GM12801 (cell line): ENCODE data around the gene NAA80.

ENCODE experiments used
- CTCF ChIP-seq: IDR thresholded peaks from one replicate; pipeline ENCODE4 v1.5.1; 2011; ENCODE audit warnings: control low read depth; ENCODE audit not compliant: insufficient read length; ENCODE audit errors: extremely low read depth

NAA80 gene

DNA sequence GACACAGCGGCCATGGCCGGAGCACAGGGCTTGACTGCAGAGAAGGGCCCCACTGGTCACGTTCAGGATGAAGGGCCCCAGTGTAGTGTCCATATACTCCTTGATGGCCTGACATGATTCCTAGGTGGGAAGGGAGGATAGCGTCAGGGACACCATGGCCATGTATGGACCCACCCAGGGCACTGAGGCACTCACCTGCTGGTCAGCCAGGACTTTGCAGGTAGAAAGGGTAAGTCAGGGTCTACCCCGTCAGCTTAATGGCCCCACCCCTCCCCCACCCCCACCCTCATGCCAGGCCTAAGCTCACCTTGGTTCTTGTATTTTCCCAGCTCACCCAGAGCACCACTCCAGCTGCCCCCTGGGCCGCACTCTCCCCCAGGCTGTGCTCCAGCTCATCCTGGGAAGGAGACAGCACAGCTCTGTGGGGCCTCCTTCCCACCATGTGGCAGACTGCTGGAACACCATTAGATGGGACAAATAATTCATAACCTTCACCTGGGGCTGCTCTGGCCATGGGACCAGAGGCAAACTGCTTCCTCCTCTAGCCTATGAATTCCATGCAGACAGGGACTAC is 1.6 kb upstream of the NAA80 start:
- no peak for TF ChIP-seq CTCF

DNA sequence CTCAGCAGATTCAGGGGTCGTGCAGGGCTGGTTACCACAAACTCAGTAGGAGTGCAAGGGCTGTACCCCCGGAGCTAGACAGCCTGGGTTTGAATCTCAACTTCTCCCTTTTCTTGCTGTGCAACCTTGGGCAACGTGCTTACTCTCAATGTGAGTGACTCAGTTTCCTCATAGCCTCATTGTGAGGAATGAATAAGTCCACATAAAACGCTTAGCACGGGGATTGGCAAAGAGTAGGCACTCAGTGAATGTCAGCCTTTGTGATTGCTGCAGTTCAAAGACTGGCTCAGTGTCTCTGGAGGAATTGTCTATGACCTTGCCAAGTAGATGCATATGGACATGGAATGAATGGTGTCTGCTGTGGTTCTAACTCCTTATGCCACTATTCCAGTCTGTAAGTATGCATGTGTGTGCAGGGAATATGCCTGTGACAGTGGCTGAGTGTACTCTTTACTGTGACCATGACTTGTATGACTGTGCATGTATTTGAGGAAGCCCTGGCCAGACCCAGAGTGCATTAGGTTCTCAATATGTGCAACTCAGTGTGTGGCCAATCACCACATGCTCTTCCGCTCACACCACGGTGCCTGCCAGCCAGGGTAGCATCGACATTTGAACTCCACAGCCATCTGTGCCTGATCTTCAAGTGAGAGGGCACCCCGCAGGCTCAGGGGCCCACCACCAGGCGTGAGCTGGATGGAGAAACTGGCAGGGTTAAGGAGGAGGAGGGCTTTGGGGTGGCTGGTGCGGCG is 900 bp upstream of the NAA80 start:
- TF ChIP-seq CTCF: no peak

DNA sequence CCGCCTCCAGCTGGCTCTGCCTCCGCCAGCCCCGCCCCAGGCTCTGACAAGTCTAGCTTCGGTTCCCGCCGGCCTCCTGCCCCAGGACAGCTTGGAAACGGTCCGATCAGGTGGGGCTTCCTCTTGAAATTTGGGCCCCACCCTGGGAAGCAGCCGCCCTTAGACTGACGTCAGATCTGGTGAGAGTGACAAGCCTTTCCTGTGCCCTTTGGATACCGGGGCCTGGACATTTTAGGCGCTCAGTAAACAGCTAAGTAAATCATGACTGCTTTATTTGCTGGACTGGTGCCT is 378 bp upstream of the NAA80 start:
- no peak for TF ChIP-seq CTCF

DNA sequence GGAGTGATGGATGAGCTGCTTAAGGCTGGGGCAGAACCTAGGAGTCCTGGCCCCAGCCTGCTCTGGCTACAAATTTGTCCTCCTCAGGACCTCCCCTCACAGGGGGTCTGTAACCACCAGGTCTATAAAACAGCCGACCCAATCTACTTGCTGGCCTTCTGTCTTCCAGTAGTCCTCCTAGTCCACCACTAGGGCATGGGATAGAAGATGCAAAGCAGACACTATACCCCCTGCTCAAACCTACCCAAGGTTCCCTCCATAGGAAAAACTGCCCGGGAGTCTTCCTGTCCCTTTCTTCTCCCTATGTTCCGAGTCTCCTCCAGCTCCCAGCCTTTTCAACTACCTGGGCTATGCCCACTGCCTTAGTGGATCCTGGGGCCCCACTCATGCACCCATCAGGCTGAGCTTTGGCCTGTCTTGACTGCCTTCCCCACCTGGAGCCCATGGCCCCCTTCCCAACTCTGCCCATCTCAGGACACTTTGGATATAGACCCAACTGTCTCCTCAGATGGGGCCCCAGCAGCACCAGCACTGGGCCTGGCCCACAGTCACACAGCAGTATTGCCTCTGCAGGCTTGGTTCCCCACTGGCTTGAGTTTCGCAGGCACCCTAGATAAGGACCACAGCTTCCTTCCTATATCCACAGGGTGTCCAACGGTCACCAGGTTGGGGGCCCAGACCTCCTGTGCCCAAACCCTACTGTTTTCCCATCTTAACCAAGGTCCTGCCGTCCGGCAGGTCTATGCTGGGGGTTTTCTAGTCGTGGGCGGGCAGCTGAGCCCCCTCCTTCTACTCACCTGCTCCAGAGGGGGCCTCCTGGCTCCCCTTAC is 1.1 kb downstream of the NAA80 start:
- no peak for TF ChIP-seq CTCF

DNA sequence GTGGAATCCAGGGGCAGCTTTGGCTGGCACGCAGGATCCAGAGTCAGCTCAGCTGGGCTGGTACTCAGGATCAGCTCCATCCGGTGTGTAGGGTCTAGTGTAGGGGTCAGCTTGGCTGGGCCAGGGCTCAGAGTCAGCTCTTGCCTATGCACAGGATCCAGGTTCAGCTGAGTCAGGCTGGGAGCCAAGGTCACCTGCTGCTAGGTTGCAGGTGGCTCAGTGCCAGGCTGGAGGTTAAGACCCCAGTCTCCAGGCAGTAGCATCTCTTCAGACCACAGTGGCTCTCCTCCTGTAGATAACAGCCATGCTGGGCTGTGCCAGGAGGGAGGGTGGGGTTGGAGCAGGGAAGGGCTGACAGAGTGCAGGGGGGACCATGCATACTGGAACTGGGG is 1.8 kb downstream of the NAA80 start:
- no peak for TF ChIP-seq CTCF

DNA sequence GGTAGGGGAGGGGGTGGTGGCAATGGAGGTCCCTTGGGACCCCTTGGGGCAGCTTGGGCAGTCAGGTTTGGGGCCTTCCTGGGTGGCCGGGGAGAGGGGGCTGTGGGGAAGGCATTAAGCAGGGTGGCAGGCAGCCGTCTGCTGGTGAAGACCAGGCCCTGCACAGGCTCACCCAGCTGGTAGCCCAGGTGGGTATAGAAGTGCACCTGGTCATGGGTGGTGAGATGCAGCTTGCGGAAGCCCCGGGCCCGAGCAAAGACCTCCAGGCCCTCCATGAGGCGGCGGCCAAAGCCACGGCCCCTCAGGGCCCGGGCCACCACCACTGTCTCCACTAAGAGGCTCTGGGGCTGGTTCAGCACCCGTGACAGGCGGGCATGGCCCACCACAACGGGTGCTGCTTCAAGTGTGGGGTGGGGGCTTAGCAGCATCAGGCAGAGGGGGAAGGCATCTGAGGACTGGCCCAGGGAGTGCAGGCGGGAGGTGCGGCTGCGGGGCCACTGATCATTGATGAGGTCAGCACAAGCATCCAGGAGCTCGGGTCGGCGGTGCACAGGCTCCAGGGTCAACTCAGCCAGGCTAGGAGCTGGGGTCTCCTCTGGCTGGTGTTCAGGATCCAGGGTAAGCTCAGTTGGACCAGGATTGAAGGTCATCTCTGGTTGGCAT is 2.4 kb downstream of the NAA80 start:
- no peak for TF ChIP-seq CTCF
